PFSK-1 (cell line): Measurements from ENCODE around the gene IFITM2.

ENCODE experiments used
- FOXP2 ChIP-seq: optimal IDR thresholded peaks from 2 replicates; pipeline ENCODE3; 2011; ENCODE audit warnings: borderline replicate concordance, control low read depth, inconsistent platforms; ENCODE audit not compliant: insufficient read depth; ENCODE audit errors: extremely low read length, extremely low read depth
- POLR2AphosphoS5 ChIP-seq: IDR thresholded peaks from 2 replicates; pipeline ENCODE4 v1.6.1; 2012; ENCODE audit warnings: low read depth, mild to moderate bottlenecking, control low read depth, low read length, moderate library complexity
- REST ChIP-seq, 2 experiments: IDR thresholded peaks; 2 replicates each; pipeline versions ENCODE4 v1.6.1 to v1.8.0; 2011 to 2012; ENCODE audit warnings: low read depth in 2 of 2, low read length in 2 of 2, control low read depth in 1 of 2, inconsistent platforms in 1 of 2, mild to moderate bottlenecking in 1 of 2, moderate library complexity in 1 of 2; ENCODE audit not compliant: insufficient read depth in 1 of 2
- SIN3A ChIP-seq: IDR thresholded peaks from 2 replicates; pipeline ENCODE4 v1.6.1; 2012; ENCODE audit warnings: mild to moderate bottlenecking, low read length, moderate library complexity, borderline replicate concordance; ENCODE audit not compliant: insufficient read depth
- TAF1 ChIP-seq: IDR thresholded peaks from 2 replicates; pipeline ENCODE4 v1.6.1; 2012; ENCODE audit warnings: low read length, control low read depth, borderline replicate concordance; ENCODE audit not compliant: insufficient read depth

DNA sequence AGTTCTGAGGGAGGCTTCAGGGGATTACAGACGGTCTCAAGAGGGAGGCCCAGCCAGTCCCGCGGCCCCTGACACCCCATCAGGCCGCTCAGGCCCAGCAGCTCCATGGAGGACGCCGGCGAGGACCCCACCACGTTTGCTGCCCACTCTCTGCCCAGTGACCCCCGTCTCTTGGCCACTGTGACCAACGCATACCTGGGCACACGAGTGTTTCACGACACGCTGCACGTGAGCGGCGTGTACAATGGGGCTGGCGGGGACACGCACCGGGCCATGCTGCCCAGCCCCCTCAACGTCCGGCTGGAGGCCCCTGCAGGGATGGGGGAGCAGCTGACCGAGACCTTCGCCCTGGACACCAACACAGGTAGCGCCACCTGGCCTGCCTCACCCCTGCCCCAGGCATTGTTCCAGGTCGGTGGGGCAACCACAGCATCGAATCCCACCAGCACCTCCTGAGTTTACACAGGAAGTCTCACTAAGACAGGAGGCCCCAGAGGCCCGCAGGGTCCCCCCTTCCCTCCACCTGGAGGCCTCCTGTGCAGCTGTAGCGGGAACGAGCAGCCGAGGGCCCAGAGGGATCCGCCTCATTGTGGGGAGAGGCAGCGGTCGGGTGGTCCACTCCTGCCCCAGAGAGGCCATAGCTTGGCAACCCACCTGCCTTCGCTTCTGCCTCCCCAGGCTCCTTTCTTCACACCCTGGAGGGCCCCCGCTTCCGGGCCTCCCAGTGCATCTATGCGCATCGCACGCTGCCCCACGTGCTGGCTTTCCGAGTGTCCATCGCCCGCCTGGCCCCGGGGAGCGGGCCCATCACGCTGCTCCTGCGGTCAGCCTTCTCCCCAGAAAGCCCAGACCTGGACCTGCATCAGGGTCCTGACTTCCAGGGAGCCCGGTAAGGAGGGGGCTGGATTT lies 17.6 kb upstream of the IFITM2 start:
- TF ChIP-seq TAF1 (no peak), POLR2AphosphoS5 (no peak), REST (IDR thresholded peaks at IDR 0.05; ENCODE audit: insufficient read depth in 1 of 2, low read depth in 2 of 2, low read length in 2 of 2) (no peak), SIN3A (no peak), FOXP2 (no peak)
